K562 (cell line): ENCODE data around the gene C16orf96. TPM values are rescaled to one million over a fixed set of nuclear protein-coding genes. Genes with fewer than 3 reads are reported as not detected.
A peak's percentile ranks its signal among the peaks of the same experiment; 100 is the strongest.

Experiments
- FOXA1 ChIP-seq: fragments of 450-650 bp; IDR thresholded peaks from 2 replicates; pipeline ENCODE4 v1.6.1; 2016; ENCODE audit warnings: mild to moderate bottlenecking, borderline replicate concordance
- GATA2 ChIP-seq: sonication (generic); formaldehyde crosslinking; IDR thresholded peaks from 2 replicates; pipeline ENCODE4 v1.4.0; 2020; ENCODE audit warnings: mild to moderate bottlenecking, missing genetic modification reagents
- HCFC1 ChIP-seq: IDR thresholded peaks from 2 replicates; pipeline ENCODE4 v1.6.1; 2012; ENCODE audit warnings: low read depth, low read length, improper control_type of control experiment
- HNRNPUL1 ChIP-seq: fragments of 200-400 bp; formaldehyde crosslinking; IDR thresholded peaks from 2 replicates; pipeline ENCODE4 v1.6.1; 2017; ENCODE audit warnings: low read length
- MECOM ChIP-seq: fragments of 250-450 bp; sonication (Bioruptor Pico); IDR thresholded peaks from 2 replicates; pipeline ENCODE4 v1.8.0; 2022; ENCODE audit warnings: inconsistent platforms
- NEUROD1 ChIP-seq: fragments of 150-350 bp; IDR thresholded peaks from 2 replicates; pipeline ENCODE4 v1.6.1; 2014; ENCODE audit warnings: borderline replicate concordance, low read length, low read depth; ENCODE audit not compliant: partially characterized antibody
- RAD21 ChIP-seq, 2 experiments: fragments of 250-450 bp in 1 of 2; fragments of 450-650 bp in 1 of 2; sonication (Bioruptor Pico) in 1 of 2; formaldehyde crosslinking in 1 of 2; IDR thresholded peaks in 1 of 2; conservative IDR thresholded peaks in 1 of 2; 2 replicates each; pipeline versions ENCODE4 v1.4.0 to v1.8.0; 2020 to 2022; ENCODE audit warnings: mild to moderate bottlenecking in 2 of 2, moderate library complexity in 1 of 2
- SMAD2 ChIP-seq: fragments of 150-350 bp; IDR thresholded peaks from 2 replicates; pipeline ENCODE4 v1.6.1; 2014; ENCODE audit warnings: low read depth, mild to moderate bottlenecking, low read length
- SRF ChIP-seq, 2 experiments: fragments of 250-450, 450-650 bp in 1 of 2; sonication (Bioruptor Pico) in 1 of 2; sonication (generic) in 1 of 2; formaldehyde crosslinking; IDR thresholded peaks; 2 replicates each; pipeline versions ENCODE4 v1.5.0 to v1.5.1; 2020 to 2022; ENCODE audit warnings: mild to moderate bottlenecking in 1 of 2, missing genetic modification reagents in 1 of 2
- TAF1 ChIP-seq: IDR thresholded peaks from 2 replicates; pipeline ENCODE4 v1.6.1; 2011; ENCODE audit warnings: mild to moderate bottlenecking, low read length, moderate library complexity; ENCODE audit not compliant: insufficient read depth, control insufficient read depth, severe bottlenecking; ENCODE audit errors: extremely low read depth
- TEAD4 ChIP-seq, 2 experiments: sonication (generic) in 1 of 2; formaldehyde crosslinking in 1 of 2; IDR thresholded peaks; 2 replicates each; pipeline versions ENCODE4 v1.6.1 to v1.8.0; 2012 to 2022; ENCODE audit warnings: borderline replicate concordance in 1 of 2, inconsistent platforms in 1 of 2, low read length in 1 of 2, mild to moderate bottlenecking in 1 of 2, missing genetic modification reagents in 1 of 2
- ZNF143 ChIP-seq: sonication (generic); formaldehyde crosslinking; IDR thresholded peaks from 2 replicates; pipeline ENCODE4 v1.9.0; 2022; ENCODE audit warnings: mild to moderate bottlenecking, missing genetic modification reagents
- polyA plus RNA-seq, 8 experiments: library from polyadenylated mRNA; depleted of rRNA in 4 of 8; stranded (reverse) in 5 of 8; unstranded in 3 of 8; fragments of >200 nt; fragmentation: Nextera tagmentation in 2 of 8; fragmentation: Illumina TruSeq in 1 of 8; extraction: Ambion mirVana in 2 of 8; extraction: Trizol in 1 of 8; gene quantifications; 2 replicates each; pipeline versions ENCODE4 v1.2.1 to v1.2.3, GENCODE V29; 2011 to 2014; ENCODE audit warnings: inconsistent platforms in 1 of 8, missing spikeins in 1 of 8
- total RNA-seq, 7 experiments: library from RNA; depleted of rRNA in 6 of 7; stranded (reverse); fragments of >200 nt in 6 of 7; fragmentation: Illumina TruSeq in 2 of 7; extraction: Trizol in 2 of 7; gene quantifications; 2 replicates each; pipeline versions ENCODE4 v1.2.1 to v1.2.3, GENCODE V29; 2011 to 2021; ENCODE audit warnings: low replicate concordance in 1 of 7
- TF ChIP-seq, protein P1 (sequence below), 2 experiments: fragments of 450-650 bp in 1 of 2; IDR thresholded peaks; 2 replicates each; pipeline ENCODE4 v1.6.1; 2011 to 2017; ENCODE audit warnings: low read depth in 2 of 2, antibody characterized with exemption in 1 of 2, borderline replicate concordance in 1 of 2, low read length in 1 of 2, mild to moderate bottlenecking in 1 of 2, mixed read lengths in 1 of 2; ENCODE audit not compliant: control insufficient read depth in 1 of 2
- TF ChIP-seq, protein P2 (sequence below): fragments of 450-650 bp; formaldehyde crosslinking; IDR thresholded peaks from 2 replicates; pipeline ENCODE4 v1.4.0; 2020; ENCODE audit warnings: mild to moderate bottlenecking, moderate library complexity
- TF ChIP-seq, protein P3 (sequence below), 2 experiments: fragments of 450-650 bp; conservative IDR thresholded peaks; 2 replicates each; pipeline ENCODE4 v1.6.1; 2017; ENCODE audit warnings: mild to moderate bottlenecking in 2 of 2, moderate library complexity in 2 of 2
- TF ChIP-seq, protein P4 (sequence below): fragments of 250-450 bp; sonication (Bioruptor Pico); IDR thresholded peaks from 2 replicates; pipeline ENCODE4 v1.5.0; 2021; ENCODE audit warnings: mild to moderate bottlenecking, borderline replicate concordance

C16orf96 gene
- total and polyA plus RNA-seq, 9 of the 15 experiments (the other 6 are each of a cell fraction or from before 2014, with no cell fraction given): not detected

DNA sequence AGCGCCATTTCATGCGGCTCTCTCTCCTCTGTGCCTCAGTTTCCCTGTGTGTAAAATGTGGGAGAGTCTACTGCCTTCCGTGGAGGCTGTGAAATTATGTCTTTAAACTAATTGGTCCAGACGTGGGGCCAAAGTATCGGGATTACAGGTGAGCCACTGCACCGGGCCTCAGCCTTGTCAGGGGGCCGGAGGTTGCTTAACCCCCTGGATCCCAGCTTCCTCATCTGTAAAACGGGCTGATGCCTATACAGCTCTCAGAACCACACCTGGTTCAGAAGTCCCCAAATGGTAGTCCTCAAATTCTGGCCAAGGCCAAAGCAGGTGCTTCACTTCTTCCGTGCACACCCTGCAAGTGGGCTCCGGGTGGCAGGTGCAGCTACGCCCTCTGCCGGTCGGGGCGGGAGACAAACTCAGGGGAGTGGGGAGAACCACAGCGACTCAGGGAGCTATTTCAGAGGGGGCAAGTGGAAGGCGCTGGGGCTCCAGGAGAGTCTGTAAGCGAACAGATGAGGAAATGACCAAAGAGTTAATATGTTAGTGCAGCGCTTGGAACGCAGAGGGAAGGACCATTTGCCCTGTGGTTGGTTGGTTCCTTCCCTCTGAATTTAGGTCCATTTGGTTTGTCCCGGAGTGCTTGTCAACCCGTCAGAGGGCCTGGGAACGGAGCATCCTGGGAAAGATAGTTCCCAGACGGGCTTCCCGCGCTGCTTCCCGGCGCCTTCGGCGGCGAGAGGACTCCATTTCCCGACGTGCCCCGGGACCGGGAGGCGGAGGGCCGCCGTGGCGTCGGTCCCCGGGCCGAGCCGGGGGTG, 68.1 kb downstream of the C16orf96 start, which contains the start of gene MGRN1 (continued):
- TF ChIP-seq TEAD4 (IDR thresholded peaks at IDR 0.05; ENCODE audit: low read length): 0 out of 2 replicates have a peak, but pooled peaks have one; percentile 23
- no peak for TF ChIP-seq TEAD4 (CRISPR knock-in tag; IDR thresholded peaks at IDR 0.05; ENCODE audit: borderline replicate concordance)
- TF ChIP-seq, protein P1, sequence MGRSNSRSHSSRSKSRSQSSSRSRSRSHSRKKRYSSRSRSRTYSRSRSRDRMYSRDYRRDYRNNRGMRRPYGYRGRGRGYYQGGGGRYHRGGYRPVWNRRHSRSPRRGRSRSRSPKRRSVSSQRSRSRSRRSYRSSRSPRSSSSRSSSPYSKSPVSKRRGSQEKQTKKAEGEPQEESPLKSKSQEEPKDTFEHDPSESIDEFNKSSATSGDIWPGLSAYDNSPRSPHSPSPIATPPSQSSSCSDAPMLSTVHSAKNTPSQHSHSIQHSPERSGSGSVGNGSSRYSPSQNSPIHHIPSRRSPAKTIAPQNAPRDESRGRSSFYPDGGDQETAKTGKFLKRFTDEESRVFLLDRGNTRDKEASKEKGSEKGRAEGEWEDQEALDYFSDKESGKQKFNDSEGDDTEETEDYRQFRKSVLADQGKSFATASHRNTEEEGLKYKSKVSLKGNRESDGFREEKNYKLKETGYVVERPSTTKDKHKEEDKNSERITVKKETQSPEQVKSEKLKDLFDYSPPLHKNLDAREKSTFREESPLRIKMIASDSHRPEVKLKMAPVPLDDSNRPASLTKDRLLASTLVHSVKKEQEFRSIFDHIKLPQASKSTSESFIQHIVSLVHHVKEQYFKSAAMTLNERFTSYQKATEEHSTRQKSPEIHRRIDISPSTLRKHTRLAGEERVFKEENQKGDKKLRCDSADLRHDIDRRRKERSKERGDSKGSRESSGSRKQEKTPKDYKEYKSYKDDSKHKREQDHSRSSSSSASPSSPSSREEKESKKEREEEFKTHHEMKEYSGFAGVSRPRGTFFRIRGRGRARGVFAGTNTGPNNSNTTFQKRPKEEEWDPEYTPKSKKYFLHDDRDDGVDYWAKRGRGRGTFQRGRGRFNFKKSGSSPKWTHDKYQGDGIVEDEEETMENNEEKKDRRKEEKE (IDR thresholded peaks at IDR 0.05; ENCODE audit: borderline replicate concordance in 1 of 2, control insufficient read depth in 1 of 2, low read depth in 2 of 2, low read length in 1 of 2): peak in 1 of 2 experiments; percentile 95; a peak in 2 of 4 replicates
- TF ChIP-seq NEUROD1: peak; percentile 61
- TF ChIP-seq ZNF143 (CRISPR knock-in tag): peak; percentile 92
- TF ChIP-seq SMAD2: no peak
- peak; percentile 96 for TF ChIP-seq HCFC1
- TF ChIP-seq GATA2 (CRISPR knock-in tag): no peak
- TF ChIP-seq, protein P2, sequence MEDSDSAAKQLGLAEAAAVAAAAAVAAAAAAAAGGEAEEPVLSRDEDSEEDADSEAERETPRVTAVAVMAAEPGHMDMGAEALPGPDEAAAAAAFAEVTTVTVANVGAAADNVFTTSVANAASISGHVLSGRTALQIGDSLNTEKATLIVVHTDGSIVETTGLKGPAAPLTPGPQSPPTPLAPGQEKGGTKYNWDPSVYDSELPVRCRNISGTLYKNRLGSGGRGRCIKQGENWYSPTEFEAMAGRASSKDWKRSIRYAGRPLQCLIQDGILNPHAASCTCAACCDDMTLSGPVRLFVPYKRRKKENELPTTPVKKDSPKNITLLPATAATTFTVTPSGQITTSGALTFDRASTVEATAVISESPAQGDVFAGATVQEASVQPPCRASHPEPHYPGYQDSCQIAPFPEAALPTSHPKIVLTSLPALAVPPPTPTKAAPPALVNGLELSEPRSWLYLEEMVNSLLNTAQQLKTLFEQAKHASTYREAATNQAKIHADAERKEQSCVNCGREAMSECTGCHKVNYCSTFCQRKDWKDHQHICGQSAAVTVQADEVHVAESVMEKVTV (CRISPR knock-in tag): 0 out of 2 replicates have a peak, but pooled peaks have one; percentile 31
- TF ChIP-seq RAD21 (CRISPR knock-in tag; conservative IDR thresholded peaks at IDR 0.05 in 1 of 2, IDR thresholded peaks at IDR 0.05 in 1 of 2): peak; percentile 52 to 76
- TF ChIP-seq SRF (CRISPR knock-in tag; IDR thresholded peaks at IDR 0.05): peak in 1 of 2 experiments; percentile 60; a peak in 1 of 4 replicates
- TF ChIP-seq, protein P3, sequence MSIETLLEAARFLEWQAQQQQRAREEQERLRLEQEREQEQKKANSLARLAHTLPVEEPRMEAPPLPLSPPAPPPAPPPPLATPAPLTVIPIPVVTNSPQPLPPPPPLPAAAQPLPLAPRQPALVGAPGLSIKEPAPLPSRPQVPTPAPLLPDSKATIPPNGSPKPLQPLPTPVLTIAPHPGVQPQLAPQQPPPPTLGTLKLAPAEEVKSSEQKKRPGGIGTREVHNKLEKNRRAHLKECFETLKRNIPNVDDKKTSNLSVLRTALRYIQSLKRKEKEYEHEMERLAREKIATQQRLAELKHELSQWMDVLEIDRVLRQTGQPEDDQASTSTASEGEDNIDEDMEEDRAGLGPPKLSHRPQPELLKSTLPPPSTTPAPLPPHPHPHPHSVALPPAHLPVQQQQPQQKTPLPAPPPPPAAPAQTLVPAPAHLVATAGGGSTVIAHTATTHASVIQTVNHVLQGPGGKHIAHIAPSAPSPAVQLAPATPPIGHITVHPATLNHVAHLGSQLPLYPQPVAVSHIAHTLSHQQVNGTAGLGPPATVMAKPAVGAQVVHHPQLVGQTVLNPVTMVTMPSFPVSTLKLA (conservative IDR thresholded peaks at IDR 0.05): peak; percentile 55 to 71; a peak in 2 of 4 replicates
- no peak for TF ChIP-seq MECOM
- peak; percentile 41 for TF ChIP-seq TAF1
- no peak for TF ChIP-seq FOXA1
- TF ChIP-seq, protein P4, sequence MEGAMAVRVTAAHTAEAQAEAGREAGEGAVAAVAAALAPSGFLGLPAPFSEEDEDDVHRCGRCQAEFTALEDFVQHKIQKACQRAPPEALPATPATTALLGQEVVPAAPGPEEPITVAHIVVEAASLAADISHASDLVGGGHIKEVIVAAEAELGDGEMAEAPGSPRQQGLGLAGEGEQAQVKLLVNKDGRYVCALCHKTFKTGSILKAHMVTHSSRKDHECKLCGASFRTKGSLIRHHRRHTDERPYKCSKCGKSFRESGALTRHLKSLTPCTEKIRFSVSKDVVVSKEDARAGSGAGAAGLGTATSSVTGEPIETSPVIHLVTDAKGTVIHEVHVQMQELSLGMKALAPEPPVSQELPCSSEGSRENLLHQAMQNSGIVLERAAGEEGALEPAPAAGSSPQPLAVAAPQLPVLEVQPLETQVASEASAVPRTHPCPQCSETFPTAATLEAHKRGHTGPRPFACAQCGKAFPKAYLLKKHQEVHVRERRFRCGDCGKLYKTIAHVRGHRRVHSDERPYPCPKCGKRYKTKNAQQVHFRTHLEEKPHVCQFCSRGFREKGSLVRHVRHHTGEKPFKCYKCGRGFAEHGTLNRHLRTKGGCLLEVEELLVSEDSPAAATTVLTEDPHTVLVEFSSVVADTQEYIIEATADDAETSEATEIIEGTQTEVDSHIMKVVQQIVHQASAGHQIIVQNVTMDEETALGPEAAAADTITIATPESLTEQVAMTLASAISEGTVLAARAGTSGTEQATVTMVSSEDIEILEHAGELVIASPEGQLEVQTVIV: no peak
- TF ChIP-seq HNRNPUL1: no peak
